Fibroblast of lung (primary cell): Measurements from ENCODE around the gene UBE2D2. TPM values are rescaled to one million over a fixed set of nuclear protein-coding genes. Genes with fewer than 3 reads are reported as not detected.

ENCODE experiments used
- DNase-seq, 2 donors: peaks; one replicate each; pipeline versions ENCODE4 v3.0.0 to v3.0.0-alpha.2; 2010; ENCODE audit warnings: low read depth in 2 of 2
- H2AFZ ChIP-seq: 2 replicates; pipeline ENCODE4 v1.5.1; 2012; ENCODE audit warnings: low read length, control low read depth, inconsistent platforms
- H3K27ac ChIP-seq: 2 replicates; pipeline ENCODE4 v1.5.1; 2011; ENCODE audit warnings: low read length, control low read depth; ENCODE audit not compliant: insufficient read depth
- H3K27me3 ChIP-seq: 2 replicates; pipeline ENCODE4 v1.5.1; 2011; ENCODE audit warnings: mild to moderate bottlenecking, low read length; ENCODE audit not compliant: control insufficient read depth, insufficient read depth
- H3K36me3 ChIP-seq: 2 replicates; pipeline ENCODE4 v1.5.1; 2011; ENCODE audit warnings: low read length; ENCODE audit not compliant: control insufficient read depth, insufficient read depth
- H3K4me1 ChIP-seq: 2 replicates; pipeline ENCODE4 v1.5.1; 2011; ENCODE audit warnings: low read length; ENCODE audit not compliant: control insufficient read depth, insufficient read depth; ENCODE audit errors: extremely low read depth
- H3K4me2 ChIP-seq: 2 replicates; pipeline ENCODE4 v1.5.1; 2011; ENCODE audit warnings: low read length, control low read depth; ENCODE audit not compliant: insufficient read depth; ENCODE audit errors: extremely low read depth
- H3K4me3 ChIP-seq, 4 experiments: fragments of 200-600 bp in 1 of 4; sonication (generic) in 1 of 4; replicated peaks in 1 of 4; 2 replicates each; pipeline ENCODE4 v1.5.1; 2011 to 2016; ENCODE audit warnings: low read length in 4 of 4, low read depth in 3 of 4, mild to moderate bottlenecking in 3 of 4, control low read depth in 2 of 4, inconsistent platforms in 1 of 4, mixed read lengths in 1 of 4; ENCODE audit not compliant: insufficient read depth in 1 of 4; ENCODE audit errors: control extremely low read depth in 1 of 4
- H3K79me2 ChIP-seq: 2 replicates; pipeline ENCODE4 v1.5.1; 2012; ENCODE audit warnings: mild to moderate bottlenecking, low read length, inconsistent platforms; ENCODE audit not compliant: control insufficient read depth, insufficient read depth
- H3K9ac ChIP-seq: 2 replicates; pipeline ENCODE4 v1.5.1; 2011; ENCODE audit warnings: mild to moderate bottlenecking, low read length, control low read depth; ENCODE audit not compliant: insufficient read depth
- H3K9me3 ChIP-seq: 2 replicates; pipeline ENCODE4 v1.5.1; 2012; ENCODE audit warnings: low read depth, low read length; ENCODE audit not compliant: control insufficient read depth, insufficient read depth
- H4K20me1 ChIP-seq: 2 replicates; pipeline ENCODE4 v1.5.1; 2011; ENCODE audit warnings: low read length; ENCODE audit not compliant: control insufficient read depth, insufficient read depth; ENCODE audit errors: extremely low read depth
- CTCF ChIP-seq, 2 donors: IDR thresholded peaks in 1 of 2; conservative IDR thresholded peaks in 1 of 2; 1 replicate in 1 of 2; 2 replicates in 1 of 2; pipeline ENCODE4 v1.5.1; 2011 to 2012; ENCODE audit warnings: low read length in 2 of 2, control low read depth in 1 of 2, inconsistent platforms in 1 of 2, low read depth in 1 of 2, mild to moderate bottlenecking in 1 of 2
- EZH2 ChIP-seq: IDR thresholded peaks from 2 replicates; pipeline ENCODE4 v1.5.1; 2012; ENCODE audit warnings: low read length, control low read depth, mild to moderate bottlenecking; ENCODE audit errors: missing control alignments
- polyA plus RNA-seq, 2 donors: library from polyadenylated mRNA; depleted of rRNA in 1 of 2; stranded (reverse) in 1 of 2; unstranded in 1 of 2; fragments of >200 nt; gene quantifications; 2 replicates each; pipeline ENCODE4 v1.2.1, GENCODE V29; 2011 to 2012; ENCODE audit warnings: missing spikeins in 1 of 2
- total RNA-seq: library from RNA; depleted of rRNA; stranded (reverse); fragments of >200 nt; gene quantifications from 2 replicates; pipeline ENCODE4 v1.2.1, GENCODE V29; 2014

UBE2D2 gene
- total and polyA plus RNA-seq, 2 donors (not counting 1 experiment from before 2014, with no cell fraction given) = 56.5 to 62.9 TPM

GRCh38 chr5:139566611-139567010 is 5.5 kb downstream of the UBE2D2 start:
- H3K9ac ChIP-seq = no peak overlapping the region
- no peak overlapping the region for H3K27ac ChIP-seq
- H3K4me2 ChIP-seq = no peak overlapping the region
- H2AFZ ChIP-seq = no peak overlapping the region
- H3K36me3 ChIP-seq = no peaks in the 10 kb centered on the region
- H4K20me1 ChIP-seq = peaks cover 2% of the 10 kb centered on the region
- TF ChIP-seq EZH2 (no peak), CTCF (conservative IDR thresholded peaks at IDR 0.05 in 1 of 2, IDR thresholded peaks at IDR 0.05 in 1 of 2; ENCODE audit: low read depth in 1 of 2, low read length in 2 of 2) (no peak)
- H3K27me3 ChIP-seq = no peaks in the 10 kb centered on the region
- no peaks in the 10 kb centered on the region for H3K9me3 ChIP-seq
- peaks cover 95% of the 10 kb centered on the region for H3K79me2 ChIP-seq
- H3K4me3 ChIP-seq = no peak overlapping the region
- peaks cover 8% of the 10 kb centered on the region for H3K4me1 ChIP-seq
- DNase-seq = peak in 1 of 2 donors; percentile 10

GRCh38 chr5:139569270-139569955 is 8.3 kb downstream of the UBE2D2 start:
- peaks cover 4% of the 10 kb centered on the region for H3K4me1 ChIP-seq
- H4K20me1 ChIP-seq = no peaks in the 10 kb centered on the region
- H2AFZ ChIP-seq = no peak overlapping the region
- no peaks in the 10 kb centered on the region for H3K36me3 ChIP-seq
- H3K4me2 ChIP-seq = no peak overlapping the region
- no peaks in the 10 kb centered on the region for H3K27me3 ChIP-seq
- peaks cover 86% of the 10 kb centered on the region for H3K79me2 ChIP-seq
- TF ChIP-seq CTCF (conservative IDR thresholded peaks at IDR 0.05 in 1 of 2, IDR thresholded peaks at IDR 0.05 in 1 of 2; ENCODE audit: low read depth in 1 of 2, low read length in 2 of 2) (no peak), EZH2 (no peak)
- no peak overlapping the region for H3K27ac ChIP-seq
- H3K9ac ChIP-seq = no peak overlapping the region
- DNase-seq = peak in 1 of 2 donors; percentile 25
- no peak overlapping the region for H3K4me3 ChIP-seq
- no peaks in the 10 kb centered on the region for H3K9me3 ChIP-seq

- H3K4me2 ChIP-seq = no peak overlapping the region
- H4K20me1 ChIP-seq = no peaks in the 10 kb centered on the region
- H2AFZ ChIP-seq = no peak overlapping the region
- DNase-seq = no peak
- H3K27me3 ChIP-seq = no peaks in the 10 kb centered on the region
- no peak overlapping the region for H3K9ac ChIP-seq
- no peak overlapping the region for H3K4me3 ChIP-seq
- no peaks in the 10 kb centered on the region for H3K36me3 ChIP-seq
- TF ChIP-seq CTCF (conservative IDR thresholded peaks at IDR 0.05 in 1 of 2, IDR thresholded peaks at IDR 0.05 in 1 of 2; ENCODE audit: low read depth in 1 of 2, low read length in 2 of 2) = no peak
- TF ChIP-seq EZH2 = no peak
- H3K4me1 ChIP-seq = no peaks in the 10 kb centered on the region
- H3K9me3 ChIP-seq = no peaks in the 10 kb centered on the region
- peaks cover 86% of the 10 kb centered on the region for H3K79me2 ChIP-seq
- no peak overlapping the region for H3K27ac ChIP-seq
These were observed 10.4 kb downstream of the UBE2D2 start for GRCh38 chr5:139571543-139571942.
